GM19372 (cell line): ENCODE results near the gene KIF1B.
"Not testable (repeated sequence)": the region's sequence is repeated elsewhere in the genome, so short reads cannot be mapped to it uniquely, and the experiment has no call there.

Experiments
- ATAC-seq: cut with Tn5 transposase; IDR thresholded peaks from one replicate; pipeline ENCODE4 v1.9.1; 2021; ENCODE audit warnings: mild to moderate bottlenecking, low read depth, moderate library complexity; ENCODE audit not compliant: unreplicated experiment

The KIF1B gene

DNA sequence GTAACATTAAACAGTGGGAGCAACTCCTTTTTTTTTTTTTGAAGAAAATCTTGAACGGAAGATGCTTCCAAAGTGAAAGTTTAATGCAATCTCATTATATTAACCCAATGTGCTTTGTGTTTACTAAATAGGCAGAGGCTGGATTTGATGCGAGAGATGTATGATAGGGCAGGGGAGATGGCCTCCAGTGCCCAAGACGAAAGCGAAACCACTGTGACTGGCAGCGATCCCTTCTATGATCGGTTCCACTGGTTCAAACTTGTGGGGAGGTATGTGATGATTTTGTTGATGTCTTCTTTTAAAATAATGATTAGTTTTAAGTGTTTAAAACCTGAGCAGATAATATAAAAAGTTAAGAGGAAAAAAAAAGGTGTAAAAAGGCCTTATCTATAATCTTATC lies 114.3 kb downstream of the KIF1B start:
- ATAC-seq = no peak

DNA sequence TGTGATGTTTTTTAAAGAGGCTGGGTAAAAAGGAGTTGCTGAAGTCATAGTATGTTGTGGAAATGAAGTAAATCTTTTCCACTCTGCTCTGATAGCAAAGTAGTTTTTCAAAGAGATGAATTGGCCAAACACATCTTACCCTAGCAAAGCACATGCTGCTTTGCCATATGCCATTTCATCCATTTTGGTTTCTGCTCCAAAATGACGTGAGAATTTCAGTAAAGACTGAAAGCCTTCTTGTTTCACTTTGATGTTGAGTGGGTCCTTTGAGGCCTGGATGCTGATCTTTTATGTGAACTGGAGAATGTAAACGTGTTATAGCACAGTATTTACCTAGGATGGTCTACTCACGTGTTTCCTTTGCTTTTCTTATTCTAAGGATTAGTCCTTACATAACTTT lies 115.2 kb downstream of the KIF1B start:
- ATAC-seq = no peak

DNA sequence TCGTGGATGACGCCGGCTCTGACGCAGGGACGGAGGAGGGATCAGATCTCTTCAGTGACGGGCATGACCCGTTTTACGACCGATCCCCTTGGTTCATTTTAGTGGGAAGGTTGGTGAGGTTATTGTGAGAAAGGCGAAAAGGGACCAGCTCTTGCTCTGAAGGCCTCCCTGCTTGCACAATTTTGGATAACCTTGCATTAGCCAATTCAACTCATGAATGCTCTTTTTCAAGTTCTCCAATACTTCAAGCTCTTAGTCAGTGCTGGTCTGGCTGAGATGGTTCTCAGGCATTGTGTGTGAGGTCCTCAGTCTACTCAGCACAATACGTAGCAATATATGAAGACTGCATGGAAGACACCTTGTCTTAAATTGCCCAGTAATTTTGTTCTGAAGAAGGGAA lies 115.9 kb downstream of the KIF1B start:
- no peak for ATAC-seq

DNA sequence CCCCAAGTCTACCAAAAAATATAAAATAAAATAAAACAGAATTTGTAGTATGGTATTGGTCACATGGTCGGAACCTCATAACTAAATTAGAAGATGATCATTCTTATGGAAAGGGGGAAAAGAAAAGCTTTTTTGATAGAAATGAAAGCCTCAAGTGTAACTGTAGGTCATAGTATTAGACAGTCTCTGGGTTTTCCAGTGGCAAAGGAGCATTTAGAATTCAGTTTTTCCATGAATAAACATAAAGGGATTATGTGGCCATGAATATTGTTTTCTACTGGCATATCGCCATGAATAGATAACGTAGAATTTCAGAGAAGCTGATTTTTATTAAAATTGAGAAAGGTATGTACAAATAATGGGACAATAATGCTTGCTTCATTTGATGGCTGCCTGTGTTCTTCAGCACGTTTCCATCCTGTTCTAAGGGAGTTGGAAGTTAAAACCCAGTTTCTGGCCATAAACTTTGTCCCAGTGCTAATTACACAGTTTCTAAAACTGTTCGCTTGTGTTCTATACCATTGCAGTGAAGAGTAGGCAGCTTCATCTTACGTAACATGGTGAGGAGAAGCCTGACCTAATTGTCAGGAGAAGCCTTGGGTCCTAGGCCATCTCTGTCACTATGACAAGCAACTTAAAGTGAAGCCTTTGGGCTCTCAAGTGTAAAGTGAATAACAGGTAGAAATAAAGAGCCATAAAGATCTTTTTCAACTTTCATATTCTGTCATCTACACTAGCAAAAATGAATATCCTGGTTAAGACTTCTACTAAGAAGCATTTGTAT lies 118.0 kb downstream of the KIF1B start:
- ATAC-seq = no peak

DNA sequence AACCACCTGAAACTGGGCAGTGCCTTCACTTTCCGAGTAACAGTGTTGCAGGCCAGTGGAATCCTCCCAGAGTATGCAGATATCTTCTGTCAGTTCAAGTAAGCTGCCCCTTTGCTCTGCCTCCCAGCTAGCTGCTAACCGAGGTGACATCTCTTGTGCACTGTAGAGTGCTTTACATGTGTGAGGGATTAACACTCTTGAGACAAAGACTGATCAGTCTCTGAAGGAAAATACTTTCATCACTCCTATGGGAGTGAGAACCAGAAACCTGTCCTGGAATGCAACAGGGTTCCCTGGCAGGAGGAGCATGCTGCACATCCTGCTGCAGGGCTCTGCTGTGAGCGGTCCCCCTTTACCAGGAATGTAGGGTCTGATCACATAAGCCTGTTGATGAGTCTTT lies 127.1 kb downstream of the KIF1B start:
- ATAC-seq = no peak

DNA sequence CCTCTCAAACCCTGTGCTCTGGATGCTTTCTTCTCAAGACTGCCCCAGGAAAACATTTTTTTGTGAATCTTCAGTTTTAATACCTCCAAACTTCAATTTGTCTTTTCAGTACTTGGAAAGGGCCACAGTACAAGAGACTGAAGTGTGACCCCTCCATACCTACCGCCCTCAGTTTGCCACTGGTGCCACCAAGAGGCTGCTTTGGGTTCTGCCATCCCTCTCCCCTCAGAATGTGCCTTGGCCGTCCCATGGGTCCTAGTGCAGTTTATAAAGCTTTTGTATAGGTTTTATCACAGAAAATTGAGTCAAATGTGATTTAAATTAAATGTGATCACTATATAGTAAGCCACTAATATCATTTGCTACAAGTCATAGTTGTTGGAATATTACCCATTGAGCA lies 127.7 kb downstream of the KIF1B start:
- ATAC-seq = no peak

DNA sequence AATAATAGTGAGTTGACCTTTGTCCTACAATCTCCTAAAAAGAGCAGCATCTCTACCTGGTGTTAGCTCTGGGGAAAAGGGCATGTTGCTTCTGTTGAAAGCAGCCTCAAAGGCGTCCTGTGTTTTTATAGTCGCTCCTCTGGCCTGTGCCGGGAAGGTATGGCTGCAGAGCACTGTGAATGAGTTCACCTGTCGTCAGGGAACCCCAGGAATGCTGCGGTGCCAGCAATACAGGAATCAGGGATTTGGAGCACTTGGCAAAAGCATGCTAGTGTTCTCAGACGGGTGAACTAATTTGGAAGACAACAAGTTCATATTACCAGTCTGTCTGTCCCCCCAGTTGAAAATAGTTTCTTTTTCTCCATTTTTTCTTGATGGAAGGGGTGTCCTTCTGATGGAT lies 128.2 kb downstream of the KIF1B start:
- ATAC-seq = no peak

DNA sequence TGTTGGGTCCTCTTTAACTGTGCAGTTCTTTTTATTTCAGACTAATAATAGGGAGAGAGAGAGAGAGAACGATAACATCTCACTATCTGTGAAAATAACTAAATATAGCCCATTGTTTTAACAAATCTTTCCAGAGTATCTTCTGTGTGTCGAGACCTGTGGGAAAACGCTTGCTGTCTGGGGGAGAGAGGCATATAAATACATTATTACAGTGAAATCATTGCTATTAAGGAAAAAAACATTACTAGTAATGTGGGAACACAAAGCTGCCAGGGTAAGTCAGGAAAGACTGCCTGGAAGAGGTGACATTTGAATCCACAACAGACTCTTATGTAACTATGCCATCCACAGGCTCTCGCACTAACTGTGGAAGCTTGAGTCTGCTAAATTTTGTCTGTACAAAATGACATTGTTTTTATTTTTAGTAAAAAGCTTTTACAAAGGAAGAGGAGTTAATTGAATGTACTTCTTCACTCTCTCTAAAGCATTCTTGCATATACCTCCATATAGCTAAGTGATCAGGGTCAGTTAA lies 128.7 kb downstream of the KIF1B start:
- no peak for ATAC-seq

DNA sequence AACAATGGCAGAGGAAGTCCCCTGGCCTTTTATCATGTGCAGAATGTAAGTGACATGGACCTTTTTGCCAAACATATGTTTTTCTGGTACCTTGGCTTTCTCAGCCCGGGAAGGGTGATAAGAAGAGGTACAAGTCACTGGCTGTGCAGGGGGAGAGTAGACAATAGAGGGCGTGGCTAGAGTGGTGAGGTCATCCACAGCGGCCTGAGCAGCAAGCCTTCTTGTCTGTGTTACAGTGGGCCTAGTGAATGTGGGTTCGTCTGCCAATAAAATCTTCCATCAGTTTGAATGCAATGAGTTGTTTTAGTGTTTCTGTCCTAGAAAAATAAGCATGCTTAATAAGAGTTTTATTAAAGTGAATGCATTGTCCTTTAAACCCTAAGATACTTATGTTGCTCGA lies 129.4 kb downstream of the KIF1B start:
- ATAC-seq = no peak

DNA sequence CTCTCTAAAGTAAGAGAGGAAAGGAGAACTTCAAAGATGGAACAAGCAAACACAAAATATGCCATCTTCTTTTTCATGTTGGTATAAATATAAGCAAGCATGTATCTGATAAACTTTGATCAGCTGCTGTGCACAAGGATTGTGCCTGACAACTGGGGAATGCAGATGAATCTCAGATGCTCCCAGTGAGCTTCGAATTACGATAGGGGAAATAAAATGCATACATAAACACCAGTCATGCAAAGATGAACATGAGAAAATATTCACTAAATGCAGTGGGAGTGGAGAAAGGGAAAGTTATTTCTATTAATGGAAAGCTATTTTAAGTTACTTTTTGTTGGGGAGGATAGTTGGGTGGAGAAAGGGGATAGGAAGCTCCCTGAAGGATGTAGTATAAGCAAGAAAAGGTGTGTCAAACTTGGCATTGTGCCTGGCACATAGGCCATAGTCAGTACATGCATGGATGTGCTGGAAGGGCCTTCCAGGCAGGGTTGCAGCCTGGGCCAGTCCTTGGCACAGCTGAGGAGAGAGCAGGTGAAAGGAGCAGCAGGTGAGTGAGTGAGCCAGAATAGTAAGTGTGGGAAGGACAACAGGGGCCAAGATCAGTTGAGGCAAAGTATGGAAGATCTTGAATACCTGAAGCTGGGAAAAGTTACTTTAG lies 130.7 kb downstream of the KIF1B start:
- no peak for ATAC-seq

DNA sequence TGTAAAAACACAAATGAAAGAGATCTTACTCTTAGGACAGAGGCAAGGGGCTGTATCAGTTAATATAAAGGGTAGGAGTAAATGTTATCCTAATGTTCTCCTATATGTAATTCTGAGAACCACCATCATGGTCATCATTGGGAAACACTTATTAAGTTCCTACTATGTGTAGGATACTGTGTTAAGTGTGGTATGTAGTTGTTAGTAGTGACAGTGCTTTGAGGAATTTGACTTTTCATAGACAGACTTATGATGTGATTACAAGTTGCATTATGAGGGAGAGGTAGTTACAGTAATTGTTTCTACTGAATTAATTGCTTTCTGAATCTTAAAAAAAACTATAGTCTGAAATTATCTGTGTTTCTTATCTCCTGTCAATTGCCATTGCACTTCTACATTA lies 136.7 kb downstream of the KIF1B start:
- ATAC-seq = no peak

DNA sequence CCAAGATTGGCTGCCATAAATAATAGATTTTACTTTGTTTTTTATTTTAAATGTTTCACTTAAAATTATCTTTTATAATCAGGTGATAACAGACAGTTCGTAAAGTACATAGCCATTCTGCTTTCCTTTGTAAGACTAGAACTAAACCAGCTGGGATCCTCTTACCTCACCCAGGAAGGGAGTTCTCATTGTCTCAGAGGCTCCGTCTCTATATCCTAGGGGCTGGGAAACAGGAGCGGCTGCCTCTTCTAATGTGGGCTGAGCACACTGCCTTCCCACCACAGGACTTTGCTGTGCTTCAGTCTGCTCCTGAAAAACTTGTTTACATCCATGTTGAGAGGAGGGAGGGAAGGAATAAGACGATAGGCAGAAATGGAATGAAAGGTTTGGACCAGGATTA lies 142.9 kb downstream of the KIF1B start:
- ATAC-seq = no peak

DNA sequence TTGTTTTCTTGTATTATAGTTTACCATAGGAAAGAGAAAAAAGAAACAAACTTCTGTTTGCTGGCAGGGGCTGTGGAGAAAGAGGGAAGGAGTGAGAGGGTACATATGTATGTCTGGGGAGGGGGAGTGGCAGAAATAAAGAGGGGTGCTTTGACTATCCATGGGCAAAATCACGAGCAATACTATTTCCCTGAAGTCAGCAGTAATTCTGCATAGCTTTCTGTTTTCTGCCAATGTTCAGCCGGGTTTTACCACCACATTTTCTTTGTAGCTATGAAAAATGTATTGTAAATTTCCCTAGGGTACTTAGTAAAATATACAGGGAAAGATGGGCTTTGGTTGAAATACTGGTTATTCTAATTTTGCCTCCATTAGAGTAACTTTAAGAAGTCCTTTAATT lies 143.3 kb downstream of the KIF1B start:
- no peak for ATAC-seq

DNA sequence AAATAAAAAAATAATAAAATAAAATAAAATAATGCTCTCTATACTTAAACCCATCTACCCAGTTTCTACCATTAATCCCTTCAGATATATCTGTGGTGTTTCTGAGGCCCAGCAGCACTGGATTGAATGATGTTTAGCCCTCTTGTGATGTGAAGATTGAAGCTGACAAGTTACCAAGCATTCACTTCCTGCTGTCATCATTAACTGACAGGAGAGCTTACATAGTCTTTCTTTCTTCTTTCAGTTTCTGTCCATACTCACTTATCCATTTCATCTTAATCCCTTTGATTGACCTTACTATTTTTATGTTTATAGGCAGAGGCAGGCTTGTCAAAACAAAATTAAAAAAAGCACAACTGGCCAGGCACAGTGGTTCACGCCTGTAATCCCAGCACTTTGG lies 149.7 kb downstream of the KIF1B start:
- no peak for ATAC-seq

DNA sequence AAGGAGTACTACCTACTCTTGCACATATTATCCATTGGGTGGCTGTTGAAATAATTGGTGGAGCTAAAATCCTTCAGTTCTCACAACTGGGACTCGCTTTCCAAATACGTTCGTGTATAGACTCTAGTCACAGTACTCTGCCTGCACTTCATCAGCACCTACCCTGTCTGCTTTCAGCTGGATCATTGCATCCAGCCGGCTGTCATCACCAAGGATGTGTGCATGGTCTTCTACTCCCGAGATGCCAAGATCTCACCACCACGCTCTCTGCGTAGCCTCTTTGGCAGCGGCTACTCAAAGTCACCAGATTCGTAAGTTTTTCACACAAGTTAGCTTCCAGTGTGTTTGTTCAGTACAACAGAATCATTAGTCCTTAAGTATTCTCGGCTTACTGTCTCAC lies 151.1 kb downstream of the KIF1B start:
- no peak for ATAC-seq

DNA sequence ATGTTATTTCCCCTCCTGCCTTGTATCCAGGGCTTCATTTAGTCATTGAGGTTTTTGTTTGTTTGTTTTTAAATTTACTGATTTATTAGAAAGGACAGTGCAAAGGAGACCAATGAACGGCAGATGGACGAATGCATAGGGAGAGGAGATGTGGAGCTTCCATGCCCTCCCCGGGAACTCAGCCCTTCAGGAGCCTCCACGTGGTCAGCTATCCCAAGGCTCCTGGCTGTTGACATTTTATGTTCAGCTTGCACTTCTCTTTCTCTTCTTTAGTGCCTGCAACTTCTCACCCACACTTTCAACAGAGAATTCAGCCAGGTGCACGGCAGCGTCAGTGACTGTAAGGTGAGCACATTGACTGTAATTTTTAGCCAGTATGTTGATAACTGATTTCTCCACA lies 157.8 kb downstream of the KIF1B start:
- no peak for ATAC-seq

DNA sequence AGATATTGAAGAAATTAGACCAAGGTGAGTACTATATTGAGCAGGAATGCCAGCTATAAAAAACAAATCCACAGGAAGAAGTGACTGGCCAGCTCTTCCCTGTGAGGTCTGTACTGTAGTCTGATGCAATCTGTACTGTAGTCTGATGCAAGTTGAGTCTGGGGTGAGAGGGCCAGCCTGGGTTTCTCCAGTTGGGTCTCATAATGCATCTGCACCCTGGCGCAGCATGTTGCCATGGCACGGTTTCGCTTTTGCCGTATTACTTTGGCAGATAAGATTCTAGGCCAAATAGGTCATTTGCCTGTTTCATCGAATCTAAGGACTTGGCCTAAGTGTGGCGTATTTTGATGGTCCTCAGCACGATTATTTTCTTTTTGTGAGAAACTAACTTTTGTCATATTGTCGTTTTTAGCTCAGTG lies 164.1 kb downstream of the KIF1B start:
- ATAC-seq = no peak

DNA sequence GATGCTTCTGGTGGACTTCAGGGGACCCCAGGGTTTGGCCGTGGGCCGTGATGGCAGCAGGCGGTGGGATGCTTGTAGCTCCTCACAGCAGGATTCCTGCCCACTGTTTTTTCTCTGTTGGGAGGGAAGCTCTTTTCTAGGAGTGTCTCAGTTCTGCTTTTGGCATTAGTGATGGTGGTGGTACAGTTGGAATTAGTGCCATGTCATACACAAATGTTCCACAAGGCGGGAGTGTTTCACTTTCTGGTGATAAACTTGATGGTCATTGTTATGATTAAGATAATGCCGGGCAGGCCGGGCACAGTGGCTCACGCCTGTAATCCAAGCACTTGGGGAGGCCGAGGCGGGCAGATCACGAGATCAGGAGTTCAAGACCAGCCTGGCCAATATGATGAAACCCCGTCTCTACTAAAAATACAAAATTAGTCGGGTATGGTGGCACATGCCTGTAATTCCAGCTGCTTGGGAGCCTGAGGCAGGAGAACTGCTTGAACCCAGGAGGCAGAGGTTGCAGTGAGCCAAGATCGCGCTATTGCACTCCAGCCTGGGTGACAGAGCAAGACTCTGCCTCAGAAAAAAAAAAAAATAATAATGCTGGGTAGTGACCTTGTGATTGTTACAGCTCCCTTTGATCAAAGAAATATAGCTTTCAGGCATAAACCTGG lies 167.1 kb downstream of the KIF1B start:
- not testable (repeated sequence) for ATAC-seq

DNA sequence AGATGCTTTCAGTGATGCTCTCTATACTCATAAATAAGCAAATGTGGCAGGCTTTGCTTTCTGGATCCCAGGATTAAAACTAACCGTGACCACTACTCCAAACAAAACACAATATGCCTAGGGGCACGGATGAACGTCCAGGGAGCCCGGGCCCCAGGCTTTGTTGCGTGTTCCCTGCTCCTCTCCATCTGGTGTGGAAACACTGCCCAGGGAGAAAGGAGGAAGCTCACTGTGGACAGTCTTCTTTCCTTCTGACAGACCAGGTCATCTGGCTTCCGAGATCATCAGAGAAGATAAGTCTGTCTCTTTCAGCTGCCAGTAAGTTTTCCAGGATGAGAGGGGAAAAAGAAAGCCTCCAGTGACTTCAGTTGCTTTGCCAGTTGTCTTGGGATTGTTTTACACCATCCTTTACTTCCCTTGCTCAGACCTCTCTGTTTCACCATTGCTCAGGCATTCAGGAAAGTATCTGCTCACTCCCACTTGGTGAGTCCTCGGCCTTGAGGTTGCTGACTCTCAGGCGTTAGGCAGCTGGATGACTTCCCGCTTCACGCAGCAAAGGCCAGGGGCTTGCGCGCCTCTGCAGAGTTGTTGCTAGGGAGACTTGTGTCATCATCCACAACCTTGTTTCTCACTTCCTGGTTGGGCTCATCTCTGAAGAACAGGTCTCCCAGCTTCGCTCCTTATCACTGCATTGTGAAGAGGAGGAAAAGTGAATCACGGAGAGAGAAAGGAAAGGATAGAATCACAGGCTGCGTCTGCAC lies 167.9 kb downstream of the KIF1B start:
- no peak for ATAC-seq

DNA sequence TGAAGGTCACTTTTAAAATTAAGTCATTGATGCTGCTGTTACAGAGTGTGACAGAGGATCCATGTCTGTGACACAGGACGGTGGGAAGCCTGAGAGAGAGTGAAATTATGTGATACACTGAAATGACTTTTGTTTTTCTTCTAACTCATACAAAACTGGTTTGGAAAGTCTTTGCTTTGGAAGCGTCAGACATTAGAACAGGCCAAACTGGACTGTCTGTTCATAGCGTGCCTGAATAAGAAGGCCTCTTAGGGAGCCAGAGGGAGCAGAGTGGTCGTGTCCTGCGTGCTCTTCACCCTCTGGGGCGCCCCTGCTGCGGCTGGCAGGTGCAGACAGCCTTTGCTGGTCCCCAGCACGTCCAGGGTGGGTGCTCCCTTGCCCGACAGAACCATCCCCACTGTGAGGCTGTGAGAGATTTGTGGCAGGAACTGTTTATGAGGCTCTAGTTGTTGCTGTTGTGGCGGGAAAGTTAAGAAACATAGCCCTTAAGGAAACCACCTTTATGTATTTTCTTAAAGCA lies 168.8 kb downstream of the KIF1B start:
- ATAC-seq = no peak

DNA sequence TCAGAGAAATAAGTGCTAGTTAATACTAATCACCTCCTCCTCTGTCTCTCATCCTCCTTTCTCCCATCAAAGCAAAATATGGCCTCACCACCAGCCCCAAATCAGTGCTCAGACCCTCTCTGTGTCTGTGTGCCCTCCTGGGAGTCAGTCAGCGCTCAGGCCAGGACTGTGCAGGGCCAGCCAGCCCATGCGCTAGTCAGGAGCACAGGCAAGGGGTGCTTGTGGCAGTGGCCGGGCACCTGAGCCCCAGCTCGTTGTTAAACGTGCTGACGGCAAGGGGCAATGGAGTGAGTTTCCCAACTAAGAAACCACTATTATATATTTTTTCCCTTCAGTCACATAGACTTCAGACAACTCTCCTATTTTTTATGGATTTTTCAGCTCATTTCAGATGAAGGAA lies 169.3 kb downstream of the KIF1B start:
- no peak for ATAC-seq
